Measurements from ENCODE around the gene SRP9.
"Not testable (repeated sequence)": the region's sequence is repeated elsewhere in the genome, so short reads cannot be mapped to it uniquely, and the experiment has no call there.

SRP9 gene

GRCh38 chr1:225780630-225781029 lies 3.0 kb downstream of the SRP9 start:
- Histone ChIP-seq H3K36me3 (peaks cover 10 to 17% (median 15%) of the 10 kb centered on the region in 3 donors), H3K27me3 (no peaks in the 10 kb centered on the region), H3K4me3 (no peak overlapping the region), H3K9me3 (no peaks in the 10 kb centered on the region), H3K27ac (no peak overlapping the region), H3K4me1 (peaks cover 0 to 55% (median 37%) of the 10 kb centered on the region in 4 donors)
- DNase-seq, result no peak
- no peak for TF ChIP-seq CTCF (IDR thresholded peaks at IDR 0.05)
- intact Hi-C loops (cut with DNase I; ENCODE audit: low total_unique reads), result no loop called here

- peaks cover 61 to 71% (median 68%) of the 10 kb centered on the region in 3 donors for H3K36me3 ChIP-seq
- H3K4me1 ChIP-seq, result not testable (repeated sequence)
Measured at GRCh38 chr1:225789142-225789541, 11.5 kb downstream of the SRP9 start.

GRCh38 chr1:225794954-225795353 lies 17.3 kb downstream of the SRP9 start:
- H3K4me1 ChIP-seq, result no peaks in the 10 kb centered on the region
- no peak for TF ChIP-seq CTCF (IDR thresholded peaks at IDR 0.05)

More at GRCh38 chr1:225789142-225789541, 11.5 kb downstream of the SRP9 start:
- H3K27me3 ChIP-seq; DNase-seq; H3K4me3 ChIP-seq; intact Hi-C loops (cut with DNase I; ENCODE audit: low total_unique reads); H3K9me3 ChIP-seq; H3K27ac ChIP-seq: not testable (repeated sequence)

GRCh38 chr1:225796097-225796496 lies 18.5 kb downstream of the SRP9 start:
- intact Hi-C loops (cut with DNase I; ENCODE audit: low total_unique reads); H3K4me1 ChIP-seq; H3K4me3 ChIP-seq; H3K9me3 ChIP-seq; H3K27ac ChIP-seq; DNase-seq; H3K27me3 ChIP-seq: not testable (repeated sequence)
- H3K36me3 ChIP-seq, result peaks cover under 1 to 25% (median 15%) of the 10 kb centered on the region in 3 donors

More at GRCh38 chr1:225794954-225795353, 17.3 kb downstream of the SRP9 start:
- intact Hi-C loops (cut with DNase I; ENCODE audit: low total_unique reads), result no loop called here
- Histone ChIP-seq H3K4me3 (no peak overlapping the region), H3K36me3 (peaks cover 12 to 31% (median 23%) of the 10 kb centered on the region in 3 donors), H3K27ac (no peak overlapping the region), H3K27me3 (no peaks in the 10 kb centered on the region), H3K9me3 (no peaks in the 10 kb centered on the region)
- DNase-seq, result no peak

- intact Hi-C loops (cut with DNase I; ENCODE audit: low total_unique reads); H3K9me3 ChIP-seq; H3K27ac ChIP-seq; H3K4me1 ChIP-seq; DNase-seq; H3K27me3 ChIP-seq; H3K4me3 ChIP-seq; H3K36me3 ChIP-seq: not testable (repeated sequence)
Measured at GRCh38 chr1:225801146-225801545, 23.5 kb downstream of the SRP9 start.

- Histone ChIP-seq H3K36me3 (no peaks in the 10 kb centered on the region), H3K9me3 (no peaks in the 10 kb centered on the region), H3K4me1 (peaks cover 0 to 14% (median 8%) of the 10 kb centered on the region in 4 donors), H3K27ac (no peak overlapping the region), H3K27me3 (no peaks in the 10 kb centered on the region), H3K4me3 (no peak overlapping the region)
- no peak for TF ChIP-seq CTCF (IDR thresholded peaks at IDR 0.05)
- intact Hi-C loops (cut with DNase I; ENCODE audit: low total_unique reads), result no loop called here
- DNase-seq, result no peak
Measured at GRCh38 chr1:225806249-225806648, 28.6 kb downstream of the SRP9 start.

- DNase-seq; H3K27me3 ChIP-seq; H3K27ac ChIP-seq; H3K4me3 ChIP-seq; H3K36me3 ChIP-seq; intact Hi-C loops (cut with DNase I; ENCODE audit: low total_unique reads); H3K9me3 ChIP-seq: not testable (repeated sequence)
- H3K4me1 ChIP-seq, result peaks cover 0 to 19% (median 12%) of the 10 kb centered on the region in 4 donors
Measured at GRCh38 chr1:225806736-225807135, 29.1 kb downstream of the SRP9 start.

GRCh38 chr1:225808136-225808535 lies 30.5 kb downstream of the SRP9 start:
- no peak for TF ChIP-seq CTCF (IDR thresholded peaks at IDR 0.05)
- Histone ChIP-seq H3K27me3 (no peaks in the 10 kb centered on the region), H3K4me3 (no peak overlapping the region), H3K36me3 (no peaks in the 10 kb centered on the region), H3K9me3 (no peaks in the 10 kb centered on the region), H3K27ac (no peak overlapping the region), H3K4me1 (peaks cover 0 to 33% (median 23%) of the 10 kb centered on the region in 4 donors)
- no peak for DNase-seq
- intact Hi-C loops (cut with DNase I; ENCODE audit: low total_unique reads), result no loop called here
